HepG2 (cell line): Measurements from ENCODE around the gene JSRP1. TPM values are rescaled to one million over a fixed set of nuclear protein-coding genes. Genes with fewer than 3 reads are reported as not detected.

Source experiments
- ATAC-seq: fragments of 200-7000 bp; cut with Tn5 transposase; 3 replicates; pipeline ENCODE4 v1.9.1; 2020; ENCODE audit warnings: mild to moderate bottlenecking, moderate library complexity
- BruUV-seq: library from RNA; stranded (reverse); fragments of 400-500 nt; replicated peaks from 2 replicates; lab custom pipeline; 2021; lab: Mats Ljungman, UMichigan
- CTCF ChIA-PET: fragments of 300-600 bp; formaldehyde crosslinking; extraction: SDS; loops from one replicate; lab custom pipeline; 2021; ENCODE audit warnings: low total read pairs, inconsistent platforms, low intra/inter-chr PET ratio; lab: Yijun Ruan, JAX
- POLR2A ChIA-PET: fragments of 350-600 bp; sonication (Branson Sonifier 250); formaldehyde crosslinking; loops from one replicate; lab custom pipeline; 2020; ENCODE audit warnings: antibody characterized with exemption, inconsistent platforms; lab: Yijun Ruan, JAX
- DNase-seq: peaks from one replicate; pipeline ENCODE4 v3.0.0-alpha.2; 2015; ENCODE audit warnings: low spot score
- FAIRE-seq: peaks from 3 replicates; lab custom pipeline; 2011; peaks lifted over from hg19 to GRCh38; lab: Jason Lieb, UNC
- H2AFZ ChIP-seq: one replicate; pipeline ENCODE4 v1.6.1; 2011; ENCODE audit warnings: low read length, inconsistent platforms
- H3K27ac ChIP-seq: fragments of 300-600 bp; 3 replicates; pipeline ENCODE4 v1.8.0; 2011; ENCODE audit warnings: mixed run types, mild to moderate bottlenecking, mixed read lengths, low read length, inconsistent platforms; ENCODE audit not compliant: insufficient read depth; ENCODE audit errors: extremely low read length
- H3K27me3 ChIP-seq, 2 experiments: fragments of 200-600 bp in 1 of 2; 2 replicates in 1 of 2; 3 replicates in 1 of 2; pipeline versions ENCODE4 v1.6.0 to v1.8.0; 2011; ENCODE audit warnings: low read length in 2 of 2, mild to moderate bottlenecking in 2 of 2, moderate library complexity in 2 of 2, inconsistent platforms in 1 of 2; ENCODE audit not compliant: insufficient read depth in 2 of 2, control insufficient read depth in 1 of 2
- H3K36me3 ChIP-seq, 2 experiments: fragments of 200-600 bp in 1 of 2; replicated peaks in 1 of 2; 2 replicates in 1 of 2; 3 replicates in 1 of 2; pipeline versions ENCODE4 v1.5.1 to v1.8.0; 2011; ENCODE audit warnings: low read length in 2 of 2, inconsistent platforms in 1 of 2; ENCODE audit not compliant: insufficient read depth in 2 of 2, control insufficient read depth in 1 of 2
- H3K4me1 ChIP-seq: 2 replicates; pipeline ENCODE4 v1.5.1; 2012; ENCODE audit warnings: low read length, inconsistent platforms; ENCODE audit not compliant: insufficient read depth
- H3K4me2 ChIP-seq: 2 replicates; pipeline ENCODE4 v1.6.0; 2011; ENCODE audit warnings: low read depth, low read length, inconsistent platforms
- H3K4me3 ChIP-seq, 3 experiments: fragments of 200-600 bp in 1 of 3; sonication (generic), shearing (Covaris generic) in 1 of 3; replicated peaks in 1 of 3; 2 replicates each; pipeline ENCODE4 v1.5.1; 2011 to 2016; ENCODE audit warnings: low read length in 3 of 3, inconsistent platforms in 2 of 3, low read depth in 2 of 3, mild to moderate bottlenecking in 2 of 3, control low read depth in 1 of 3, mixed read lengths in 1 of 3; ENCODE audit not compliant: insufficient read depth in 1 of 3
- H3K79me2 ChIP-seq: one replicate; pipeline ENCODE4 v1.6.1; 2011; ENCODE audit warnings: low read length, inconsistent platforms; ENCODE audit not compliant: insufficient read depth
- H3K9ac ChIP-seq: 2 replicates; pipeline ENCODE4 v1.6.0; 2011; ENCODE audit warnings: mild to moderate bottlenecking, low read depth, low read length, inconsistent platforms; ENCODE audit not compliant: insufficient read depth
- H3K9me3 ChIP-seq: 2 replicates; pipeline ENCODE4 v1.5.1; 2012; ENCODE audit warnings: mild to moderate bottlenecking, low read length
- H4K20me1 ChIP-seq: 2 replicates; pipeline ENCODE4 v1.6.0; 2011; ENCODE audit warnings: inconsistent platforms, mild to moderate bottlenecking, low read length, moderate library complexity; ENCODE audit not compliant: insufficient read depth
- AKAP8 ChIP-seq: sonication (generic); formaldehyde crosslinking; IDR thresholded peaks from 2 replicates; pipeline ENCODE4 v1.5.1; 2020; ENCODE audit warnings: mild to moderate bottlenecking, missing genetic modification reagents
- ATF1 ChIP-seq: IDR thresholded peaks from 2 replicates; pipeline ENCODE4 v1.6.1; 2016; ENCODE audit warnings: mild to moderate bottlenecking, control low read depth
- SMARCE1 ChIP-seq: fragments of 450-650 bp; IDR thresholded peaks from 2 replicates; pipeline ENCODE4 v1.6.1; 2017; ENCODE audit warnings: borderline replicate concordance
- ZNF121 ChIP-seq: sonication (generic); formaldehyde crosslinking; IDR thresholded peaks from 2 replicates; pipeline ENCODE4 v1.5.0; 2020; ENCODE audit warnings: mild to moderate bottlenecking, missing genetic modification reagents
- ZNF256 ChIP-seq: sonication (generic); formaldehyde crosslinking; conservative IDR thresholded peaks from 2 replicates; pipeline ENCODE4 v1.4.0; 2020; ENCODE audit warnings: missing genetic modification reagents
- WGBS: methylation state at CpG from one replicate; pipeline ENCODE4 v1.1.6; 2017; ENCODE audit warnings: low lambda C conversion rate; 5-methylcytosine and 5-hydroxymethylcytosine counted together
- in situ Hi-C: cut with HindIII; loops from 2 replicates; pipeline ENCODE4 v1.10.0; 2017; ENCODE audit warnings: low pct_unique_long_range_greater_than_20kb; ENCODE audit not compliant: extremely low pct_ligation_motif_present
- intact Hi-C: fragments of 100-400 bp; cut with micrococcal nuclease; formaldehyde crosslinking; loops from one replicate; pipeline ENCODE4 v1.10.0; 2022; ENCODE audit not compliant: unreplicated experiment
- polyA plus RNA-seq, 8 experiments: library from polyadenylated mRNA; depleted of rRNA in 3 of 8; stranded (reverse) in 7 of 8; unstranded in 1 of 8; fragments of >200 nt; fragmentation: Illumina TruSeq in 4 of 8; extraction: Trizol in 4 of 8; gene quantifications; 2 replicates each; pipeline versions ENCODE4 v1.2.1 to v1.2.3, GENCODE V29; 2011 to 2016; ENCODE audit warnings: low read depth in 4 of 8, missing spikeins in 1 of 8, mixed read lengths in 1 of 8; ENCODE audit not compliant: insufficient read depth in 1 of 8
- total RNA-seq, 5 experiments: library from RNA; depleted of rRNA; stranded (reverse); fragments of >200 nt; fragmentation: Illumina TruSeq; extraction: Trizol; gene quantifications; 2 replicates each; pipeline ENCODE4 v1.2.3, GENCODE V29; 2016; ENCODE audit warnings: low read depth in 1 of 5
- TF ChIP-seq, protein P1 (sequence below): IDR thresholded peaks from 2 replicates; pipeline ENCODE4 v1.6.1; 2018; ENCODE audit warnings: missing genetic modification reagents, mild to moderate bottlenecking, missing compliant biosample characterization

JSRP1 gene
- total and polyA plus RNA-seq, 2 of the 13 experiments (the other 11 are each of a cell fraction or from before 2014, with no cell fraction given) = 0.16 to 0.38 TPM

DNA sequence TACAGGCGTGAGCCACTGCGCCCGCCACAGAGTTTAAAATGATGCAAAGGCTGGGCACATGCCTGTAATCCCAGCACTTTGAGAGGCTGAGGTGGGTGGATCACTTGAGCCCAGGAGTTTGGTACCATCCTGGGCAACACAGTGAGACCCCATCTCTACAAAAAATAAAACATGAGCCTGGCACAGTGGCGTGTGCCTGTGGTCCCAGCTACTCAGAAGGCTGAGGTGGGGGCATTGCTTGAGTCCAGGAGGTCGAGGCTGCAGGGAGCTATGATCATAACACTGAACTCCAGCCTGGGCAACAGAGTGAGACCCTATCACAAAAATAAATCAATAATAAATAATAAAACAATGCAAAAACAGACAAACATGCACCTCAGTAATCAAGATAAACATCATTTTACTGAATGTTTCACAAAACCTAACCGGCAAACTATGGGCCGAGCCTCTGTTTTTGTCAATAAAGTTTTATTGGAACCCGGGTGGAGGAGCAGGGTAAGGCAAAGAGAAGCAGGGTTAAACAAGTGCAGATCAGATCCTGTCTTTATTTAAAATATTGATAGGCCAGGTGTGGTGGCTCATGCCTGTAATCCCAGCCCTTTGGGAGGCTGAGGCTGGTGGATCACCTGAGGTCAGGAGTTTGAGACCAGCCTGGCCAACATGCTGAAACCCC is 27.8 kb upstream of the JSRP1 start (continued):
- TF ChIP-seq ATF1 (CRISPR knock-in tag) (no peak), SMARCE1 (no peak), ZNF121 (peak; percentile 40; the same call in 1 of the 2 replicates), AKAP8 (CRISPR knock-in tag) (no peak)
- TF ChIP-seq, protein P1, sequence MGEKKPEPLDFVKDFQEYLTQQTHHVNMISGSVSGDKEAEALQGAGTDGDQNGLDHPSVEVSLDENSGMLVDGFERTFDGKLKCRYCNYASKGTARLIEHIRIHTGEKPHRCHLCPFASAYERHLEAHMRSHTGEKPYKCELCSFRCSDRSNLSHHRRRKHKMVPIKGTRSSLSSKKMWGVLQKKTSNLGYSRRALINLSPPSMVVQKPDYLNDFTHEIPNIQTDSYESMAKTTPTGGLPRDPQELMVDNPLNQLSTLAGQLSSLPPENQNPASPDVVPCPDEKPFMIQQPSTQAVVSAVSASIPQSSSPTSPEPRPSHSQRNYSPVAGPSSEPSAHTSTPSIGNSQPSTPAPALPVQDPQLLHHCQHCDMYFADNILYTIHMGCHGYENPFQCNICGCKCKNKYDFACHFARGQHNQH (CRISPR knock-in tag) = no peak

DNA sequence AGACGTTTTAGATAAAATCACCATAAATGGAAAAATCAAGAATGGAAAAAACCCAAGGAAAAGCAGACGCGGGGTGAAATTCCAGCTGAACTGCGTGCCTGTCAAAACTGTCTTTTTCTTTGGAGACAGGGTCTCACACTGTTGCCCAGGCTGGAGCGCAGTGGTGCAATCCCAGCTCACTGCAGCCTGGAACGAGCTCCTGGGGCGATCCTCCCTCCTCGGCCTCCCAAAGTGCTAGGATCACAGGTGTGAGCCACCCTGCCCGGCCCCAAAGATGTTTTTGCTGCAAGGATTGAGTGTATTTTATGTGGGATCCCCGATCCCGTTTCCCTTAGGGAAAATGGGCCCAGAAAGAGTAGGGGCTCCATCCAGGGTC is 26.6 kb upstream of the JSRP1 start:
- FAIRE-seq = no peak
- ChIA-PET POLR2A (no interaction called here), CTCF (no interaction called here)
- BruUV-seq = no TSS peak
- intact Hi-C loops = no loop called here
- Histone ChIP-seq H2AFZ (no peak overlapping the region), H4K20me1 (peaks cover 2% of the 10 kb centered on the region), H3K4me3 (no peak overlapping the region), H3K27me3 (peaks cover 4 to 39% of the 10 kb centered on the region in 2 experiments; a peak in 4 of 5 replicates), H3K9me3 (no peaks in the 10 kb centered on the region), H3K36me3 (no peaks in the 10 kb centered on the region), H3K9ac (no peak overlapping the region), H3K4me2 (no peak overlapping the region), H3K79me2 (no peaks in the 10 kb centered on the region), H3K4me1 (peaks cover 27% of the 10 kb centered on the region), H3K27ac (no peak overlapping the region)
- TF ChIP-seq ZNF256 (CRISPR knock-in tag) (no peak), ZNF121 (peak; percentile 57)
- in situ Hi-C loops = no loop called here
- WGBS = 45% methylated on average over 5 of the region's 11 CpGs
- no peak for DNase-seq
- no peak for ATAC-seq
